Esophagus mucosa (tissue), 1 donor: ENCODE data around the gene LGI2. TPM values are rescaled to one million over a fixed set of nuclear protein-coding genes. Genes with fewer than 3 reads are reported as not detected.
A peak's percentile ranks its signal among the peaks of the same experiment; 100 is the strongest.
"Not testable (repeated sequence)": the region's sequence is repeated elsewhere in the genome, so short reads cannot be mapped to it uniquely, and the experiment has no call there.

Experiments used
- ATAC-seq: fragments of 200-7000 bp; cut with Tn5 transposase; one replicate; pipeline ENCODE4 v1.9.1; 2020
- total RNA-seq: library from RNA; stranded (reverse); gene quantifications from one replicate; pipeline ENCODE4 v1.2.4, GENCODE V29; 2023
- donor health status: DM: yes; HTN: yes; CAD: no.

LGI2 gene
- total RNA-seq, 1 donor from 2014 or later, result 0.20 TPM

GRCh38 chr4:25050370-25051078, 19.8 kb upstream of the LGI2 start:
- no peak for ATAC-seq

GRCh38 chr4:25043548-25043947, 12.8 kb upstream of the LGI2 start:
- no peak for ATAC-seq

- ATAC-seq, result no peak
Measured at GRCh38 chr4:25033526-25033925, 2.8 kb upstream of the LGI2 start.

DNA sequence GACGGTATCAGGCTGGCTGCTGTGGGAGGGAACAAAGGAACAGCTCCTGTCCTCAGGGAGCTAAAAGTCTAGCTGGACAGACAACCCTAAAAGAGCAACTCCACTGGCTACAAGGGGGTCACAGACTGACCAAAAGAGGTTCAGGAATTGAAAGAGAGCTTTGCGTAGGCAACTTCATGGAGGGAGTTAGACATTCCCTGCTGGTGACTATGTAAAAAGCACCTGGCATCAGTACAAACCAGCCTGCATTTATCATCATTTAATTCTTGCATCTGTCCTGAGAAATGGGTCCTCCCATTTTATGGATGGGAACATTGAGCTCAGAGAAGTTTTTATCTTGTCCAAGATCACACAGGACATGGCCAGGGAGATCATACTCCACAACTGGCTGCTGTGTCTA, 1.4 kb upstream of the LGI2 start:
- no peak for ATAC-seq

GRCh38 chr4:25031077-25031621, 403 bp upstream of the LGI2 start:
- peak; percentile 14 for ATAC-seq

GRCh38 chr4:25029479-25030276, 1.1 kb downstream of the LGI2 start:
- no peak for ATAC-seq

GRCh38 chr4:25028851-25029250, 1.9 kb downstream of the LGI2 start:
- ATAC-seq, result no peak

- no peak for ATAC-seq
Measured at GRCh38 chr4:25022766-25023165, 8.0 kb downstream of the LGI2 start.

DNA sequence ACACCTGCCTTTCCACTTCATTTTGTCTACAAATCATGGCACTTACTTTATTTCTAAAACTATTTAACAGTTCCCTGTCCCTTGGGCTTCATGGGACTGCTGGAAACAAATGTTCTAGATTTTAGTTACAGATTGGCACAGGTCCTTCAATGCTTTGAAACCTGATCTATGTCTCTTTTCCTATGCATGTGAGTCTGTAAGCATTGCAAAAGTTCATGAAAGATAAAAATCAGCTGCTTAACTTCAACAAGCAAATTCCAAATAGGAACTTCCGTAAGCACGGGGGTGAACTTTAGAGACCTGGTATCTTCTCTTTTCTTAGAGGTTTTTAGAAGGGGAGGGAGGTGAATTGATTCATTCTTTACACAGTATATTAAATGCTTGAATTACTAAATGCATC, 9.5 kb downstream of the LGI2 start:
- no peak for ATAC-seq

- peak; percentile 57 for ATAC-seq
Measured at GRCh38 chr4:25020236-25020635, 10.5 kb downstream of the LGI2 start.

GRCh38 chr4:25019501-25019900, 11.2 kb downstream of the LGI2 start:
- ATAC-seq, result no peak

DNA sequence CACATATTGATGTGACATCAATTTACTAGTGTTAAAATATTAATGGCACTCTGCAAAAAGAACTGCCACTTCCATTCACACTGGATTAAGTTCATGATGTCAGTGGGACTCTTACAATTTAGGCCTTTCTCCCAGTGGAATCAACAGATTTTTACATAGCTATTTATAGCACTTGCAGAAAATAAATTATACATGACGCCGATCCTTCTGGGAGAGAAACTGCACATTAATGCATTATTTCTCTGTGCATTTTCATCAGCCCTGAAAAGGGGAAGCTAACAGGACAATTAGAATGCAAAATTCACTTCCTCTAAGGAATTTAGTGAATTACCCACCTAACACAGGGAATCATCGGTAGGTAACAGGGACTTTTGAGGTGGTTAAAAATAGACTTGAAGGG, 15.7 kb downstream of the LGI2 start:
- no peak for ATAC-seq

DNA sequence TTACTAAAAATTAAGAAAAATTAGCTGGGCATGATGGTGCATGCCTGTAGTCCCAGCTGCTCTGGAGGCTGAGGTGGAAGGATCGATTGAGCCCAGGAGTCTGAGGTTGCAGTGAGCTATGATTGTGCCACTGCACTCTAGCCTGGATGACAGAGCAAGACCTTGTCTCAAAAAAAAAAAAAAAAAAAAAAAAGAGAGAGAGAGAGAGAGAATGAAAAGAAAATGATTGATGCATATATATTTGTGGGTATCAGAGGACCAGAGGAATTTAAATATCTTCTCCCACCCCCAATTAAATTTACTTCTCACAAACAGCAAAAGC, 16.1 kb downstream of the LGI2 start:
- not testable (repeated sequence) for ATAC-seq

DNA sequence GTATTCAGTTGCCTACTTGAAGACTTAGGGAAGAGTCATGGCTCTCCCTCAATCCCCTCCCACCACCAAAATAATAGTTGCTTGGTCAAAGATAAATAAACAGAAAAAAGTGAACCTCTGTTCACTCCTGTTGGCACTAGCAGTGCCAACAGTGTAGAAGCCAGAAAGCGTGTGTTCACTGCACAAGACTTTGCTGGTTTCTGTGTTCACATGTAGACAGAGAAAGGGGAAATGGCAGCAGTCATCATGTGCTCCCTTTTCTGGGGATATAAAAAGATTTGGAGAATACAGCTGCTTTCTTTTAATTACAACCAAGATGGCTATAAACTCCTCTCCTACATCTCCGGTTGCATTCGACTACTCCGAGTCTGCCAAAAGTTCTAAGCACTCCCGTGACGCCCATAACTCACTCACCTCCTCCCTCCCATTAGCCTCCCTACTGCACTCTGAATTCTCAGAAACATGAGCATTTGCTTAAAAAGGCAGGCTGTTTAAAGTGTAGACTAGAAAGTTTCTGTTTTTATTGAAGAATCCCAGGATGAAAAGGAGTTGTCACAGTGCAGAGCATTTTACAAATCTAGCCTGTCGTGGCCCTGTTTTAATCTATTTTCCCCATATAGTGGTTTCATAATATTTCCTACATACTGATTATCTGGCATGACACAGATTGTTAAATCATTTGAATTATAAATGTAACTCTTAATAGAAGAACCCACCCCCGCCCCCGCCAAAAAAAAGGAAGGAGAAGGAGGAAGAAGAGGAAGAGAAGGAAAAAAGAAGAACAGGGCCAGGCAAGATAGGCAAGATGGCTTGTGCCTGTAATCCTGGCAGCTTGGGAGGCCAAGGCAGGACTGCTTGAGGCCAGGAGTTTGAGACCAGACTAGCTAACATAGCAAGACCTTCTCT, 16.7 kb downstream of the LGI2 start:
- ATAC-seq, result no peak

DNA sequence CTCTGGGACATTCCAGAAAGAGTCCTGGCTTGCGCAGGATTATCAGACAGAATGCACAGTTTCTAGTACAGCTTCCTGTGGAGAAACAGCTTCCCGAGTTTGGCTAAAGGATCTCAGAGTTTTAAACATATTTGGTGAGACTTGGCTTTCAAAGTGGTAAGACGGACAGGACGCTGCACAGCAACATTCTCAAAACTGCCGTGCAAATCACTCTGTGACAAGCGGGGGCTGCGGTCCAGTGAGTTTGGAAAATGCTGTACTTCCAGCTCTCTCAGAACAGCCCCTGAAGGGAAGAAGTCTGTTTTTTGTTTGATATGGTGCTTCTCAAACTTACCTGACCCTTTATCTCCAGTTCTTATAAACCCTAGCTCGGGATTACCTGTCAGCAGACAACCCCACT, 18.1 kb downstream of the LGI2 start:
- no peak for ATAC-seq

DNA sequence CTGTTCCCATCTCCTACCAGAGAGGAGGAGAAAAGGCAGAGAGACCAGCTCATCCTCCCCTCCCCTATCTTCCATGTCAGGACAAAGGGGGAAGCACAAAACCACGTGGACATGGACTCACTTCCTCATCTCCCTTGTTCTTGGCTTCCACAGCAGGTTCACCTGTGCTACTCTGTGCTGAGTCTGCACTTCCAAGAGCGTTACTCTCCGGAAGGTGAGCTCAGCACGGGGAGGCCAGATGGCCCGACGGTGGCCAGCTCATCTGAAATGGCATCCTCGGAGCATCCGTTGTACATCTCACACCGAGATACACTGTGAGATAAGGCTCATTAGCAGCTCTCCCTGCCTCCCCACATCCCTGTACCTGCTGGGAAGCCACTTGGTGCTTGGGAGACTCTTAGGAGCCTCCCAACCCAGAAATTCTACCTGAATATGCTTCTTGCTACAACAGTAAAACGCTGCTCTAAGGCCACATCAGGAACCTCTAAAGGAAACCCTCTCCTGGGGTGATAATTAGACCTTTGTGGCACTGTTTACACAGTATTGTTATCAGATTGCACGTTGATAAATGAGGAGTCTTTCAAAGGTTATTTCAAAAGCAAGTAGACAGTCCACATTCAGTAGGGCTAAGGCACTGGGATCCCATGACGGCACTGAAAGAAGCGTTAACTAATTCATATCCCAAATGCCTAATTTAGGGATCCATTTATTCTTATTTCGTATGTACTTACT, 19.4 kb downstream of the LGI2 start:
- no peak for ATAC-seq

DNA sequence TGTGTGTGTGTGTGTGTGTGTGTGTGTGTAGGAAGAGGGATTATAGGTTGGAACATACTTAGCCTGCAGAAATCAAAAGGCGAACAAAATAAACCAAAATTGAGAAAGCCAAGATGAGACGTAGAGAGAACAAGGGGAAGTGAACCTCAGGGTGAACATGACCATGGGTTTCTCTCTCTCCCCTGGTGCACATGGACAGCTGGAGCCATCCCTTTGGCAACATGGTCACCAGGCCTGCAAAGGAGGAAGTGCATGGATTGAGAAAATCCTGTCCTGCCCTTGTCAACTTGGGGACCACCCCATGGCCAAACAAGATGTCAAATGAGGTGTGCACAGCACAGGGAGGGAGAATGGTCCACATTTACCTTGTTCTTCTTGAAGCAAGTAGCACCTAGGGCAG, 23.1 kb downstream of the LGI2 start:
- ATAC-seq, result no peak

- ATAC-seq, result peak; percentile 35
Measured at GRCh38 chr4:25002681-25003080, 28.1 kb downstream of the LGI2 start.

DNA sequence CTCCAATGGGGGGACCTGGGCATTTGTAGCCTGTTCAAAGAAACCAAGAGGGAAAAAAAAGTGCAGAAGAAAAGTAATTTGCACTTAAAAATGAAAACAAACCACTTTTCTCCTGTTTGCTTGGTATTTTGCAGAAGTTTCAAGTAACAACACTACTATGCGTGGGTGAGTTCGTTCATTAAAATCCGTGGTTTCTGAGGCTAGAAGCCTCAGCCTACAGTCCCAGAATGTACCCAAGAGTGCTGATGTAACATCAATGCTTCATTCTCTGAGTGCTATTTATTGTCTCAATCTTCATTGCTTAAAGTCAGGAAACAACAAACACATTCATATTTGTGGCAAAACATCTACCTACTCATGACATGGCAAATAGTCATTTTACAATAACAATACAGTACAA, 29.2 kb downstream of the LGI2 start:
- ATAC-seq, result no peak

- no peak for ATAC-seq
Measured at GRCh38 chr4:25000639-25001038, 30.1 kb downstream of the LGI2 start.

DNA sequence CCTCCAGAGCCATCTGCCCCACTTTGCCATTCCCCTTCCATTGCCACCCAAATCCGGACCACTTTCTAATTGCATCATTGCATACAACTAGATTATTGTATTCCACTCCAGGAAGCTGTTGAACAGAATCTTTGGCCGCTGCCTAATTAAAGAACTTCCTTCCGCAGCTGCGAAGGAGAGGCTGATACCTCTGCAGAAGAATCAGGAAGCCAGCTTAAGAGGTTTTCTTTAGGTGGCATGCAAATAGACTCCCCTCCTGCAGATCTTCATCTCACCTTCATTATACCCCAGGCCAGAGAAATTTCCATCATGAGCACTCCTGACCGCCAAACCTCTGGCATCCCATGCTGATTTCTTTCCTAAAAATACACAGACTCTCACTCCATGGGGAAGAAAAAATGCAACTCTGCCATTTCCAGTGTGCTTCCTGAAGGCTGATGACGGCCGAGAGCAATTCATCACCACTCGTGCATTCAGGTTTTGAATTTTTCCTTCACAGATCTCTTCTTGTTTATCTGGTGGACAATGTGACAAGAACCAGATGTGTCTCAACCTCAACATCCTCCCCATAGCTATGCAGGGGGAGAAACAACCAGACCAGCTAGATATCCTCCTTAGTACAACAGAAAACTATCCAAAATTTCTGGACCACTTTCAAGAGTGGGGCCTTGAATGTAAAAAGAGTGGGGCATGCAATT, 31.2 kb downstream of the LGI2 start:
- ATAC-seq, result no peak
